ENCODE results near the gene ZDHHC14.

DNA sequence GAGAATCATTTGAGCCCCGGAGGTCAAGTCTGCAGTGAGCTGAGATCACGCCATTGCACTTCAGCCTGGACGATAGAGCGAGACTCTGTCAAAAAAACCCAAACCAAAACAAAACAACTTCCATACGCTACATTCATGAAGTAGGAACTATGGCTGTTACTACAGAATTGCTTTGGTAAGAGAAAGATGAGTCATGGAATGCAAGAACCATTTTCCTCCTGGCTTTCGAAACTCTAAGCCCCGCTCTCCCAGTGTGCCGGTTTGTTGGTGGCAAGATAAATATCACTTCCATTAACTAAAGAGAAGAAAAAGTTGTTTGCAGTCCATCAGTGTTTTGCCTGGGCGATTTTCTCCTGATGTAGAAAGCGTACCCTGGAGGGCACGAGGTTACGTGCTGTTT lies 61.3 kb downstream of the ZDHHC14 start:
- TF ChIP-seq, protein P1, sequence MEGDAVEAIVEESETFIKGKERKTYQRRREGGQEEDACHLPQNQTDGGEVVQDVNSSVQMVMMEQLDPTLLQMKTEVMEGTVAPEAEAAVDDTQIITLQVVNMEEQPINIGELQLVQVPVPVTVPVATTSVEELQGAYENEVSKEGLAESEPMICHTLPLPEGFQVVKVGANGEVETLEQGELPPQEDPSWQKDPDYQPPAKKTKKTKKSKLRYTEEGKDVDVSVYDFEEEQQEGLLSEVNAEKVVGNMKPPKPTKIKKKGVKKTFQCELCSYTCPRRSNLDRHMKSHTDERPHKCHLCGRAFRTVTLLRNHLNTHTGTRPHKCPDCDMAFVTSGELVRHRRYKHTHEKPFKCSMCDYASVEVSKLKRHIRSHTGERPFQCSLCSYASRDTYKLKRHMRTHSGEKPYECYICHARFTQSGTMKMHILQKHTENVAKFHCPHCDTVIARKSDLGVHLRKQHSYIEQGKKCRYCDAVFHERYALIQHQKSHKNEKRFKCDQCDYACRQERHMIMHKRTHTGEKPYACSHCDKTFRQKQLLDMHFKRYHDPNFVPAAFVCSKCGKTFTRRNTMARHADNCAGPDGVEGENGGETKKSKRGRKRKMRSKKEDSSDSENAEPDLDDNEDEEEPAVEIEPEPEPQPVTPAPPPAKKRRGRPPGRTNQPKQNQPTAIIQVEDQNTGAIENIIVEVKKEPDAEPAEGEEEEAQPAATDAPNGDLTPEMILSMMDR (IDR thresholded peaks at IDR 0.05), result no peak
- no peak for TF ChIP-seq POLR2A (IDR thresholded peaks at IDR 0.05)

Data from Peyer's patch (tissue), 4 donors.